HG02678 (cell line): Measurements from ENCODE around the gene ESYT2.
"Not testable (repeated sequence)": the region's sequence is repeated elsewhere in the genome, so short reads cannot be mapped to it uniquely, and the experiment has no call there.

Source experiments
- ATAC-seq: cut with Tn5 transposase; IDR thresholded peaks from one replicate; pipeline ENCODE4 v1.9.1; 2021; ENCODE audit warnings: mild to moderate bottlenecking, moderate library complexity; ENCODE audit not compliant: unreplicated experiment

The ESYT2 gene

GRCh38 chr7:158829342-158830210 is at the start of gene ESYT2:
Gene ESYT2 (minus strand): TSS chr7:158829509. CDS start chr7:158829418, 91 bp downstream.
- ATAC-seq = peak; percentile 83

- not testable (repeated sequence) for ATAC-seq
Observed at GRCh38 chr7:158878151-158879079, 49.1 kb upstream of the ESYT2 start.

- ATAC-seq = no peak
Observed at GRCh38 chr7:158876984-158877383, 47.7 kb upstream of the ESYT2 start.

- ATAC-seq = no peak
Observed at GRCh38 chr7:158869876-158870275, 40.6 kb upstream of the ESYT2 start.

- no peak for ATAC-seq
Observed at GRCh38 chr7:158868764-158869410, 39.6 kb upstream of the ESYT2 start.

GRCh38 chr7:158867214-158867984 is 38.1 kb upstream of the ESYT2 start:
- no peak for ATAC-seq

GRCh38 chr7:158865977-158866376 is 36.7 kb upstream of the ESYT2 start:
- no peak for ATAC-seq

- ATAC-seq = no peak
Observed at GRCh38 chr7:158865462-158865922, 36.2 kb upstream of the ESYT2 start.

- no peak for ATAC-seq
Observed at GRCh38 chr7:158864833-158865232, 35.5 kb upstream of the ESYT2 start.

GRCh38 chr7:158864507-158864820 is 35.2 kb upstream of the ESYT2 start:
- no peak for ATAC-seq

- ATAC-seq = peak; percentile 35
Observed at GRCh38 chr7:158863611-158864506, 34.5 kb upstream of the ESYT2 start.

- ATAC-seq = peak; percentile 65
Observed at GRCh38 chr7:158862985-158863610, 33.8 kb upstream of the ESYT2 start.

- ATAC-seq = no peak
Observed at GRCh38 chr7:158861936-158862704, 32.8 kb upstream of the ESYT2 start.

GRCh38 chr7:158861004-158861787 is 31.9 kb upstream of the ESYT2 start:
- no peak for ATAC-seq

- no peak for ATAC-seq
Observed at GRCh38 chr7:158860394-158860793, 31.1 kb upstream of the ESYT2 start.

GRCh38 chr7:158858592-158859503 is 29.5 kb upstream of the ESYT2 start:
- ATAC-seq = no peak
